CD4-positive, alpha-beta T cell (primary cell): Measurements from ENCODE around the gene KCNH2. TPM values are rescaled to one million over a fixed set of nuclear protein-coding genes. Genes with fewer than 3 reads are reported as not detected.

Experiments
- ATAC-seq: fragments of 200-7000 bp; cut with Tn5 transposase; one replicate; pipeline ENCODE4 v1.10.0; 2022; ENCODE audit warnings: mild to moderate bottlenecking; ENCODE audit not compliant: poor library complexity
- CTCF ChIA-PET: fragments of 350-600 bp; sonication (Branson Sonifier 250); formaldehyde crosslinking; loops from one replicate; lab custom pipeline; 2021; ENCODE audit warnings: antibody characterized with exemption, inconsistent platforms; lab: Charles Lee
- POLR2A ChIA-PET: fragments of 350-600 bp; sonication (Branson Sonifier 250); formaldehyde crosslinking; loops from one replicate; lab custom pipeline; 2021; ENCODE audit warnings: antibody characterized with exemption, inconsistent platforms; lab: Charles Lee
- DNase-seq, 14 experiments: peaks; one replicate each; pipeline ENCODE4 v3.0.0-alpha.2; 2013 to 2020; ENCODE audit warnings: mixed read lengths in 2 of 14
- H3K27ac ChIP-seq, 2 donors: one replicate each; pipeline versions ENCODE4 v1.5.1 to v1.7.0; 2013; ENCODE audit warnings: low read length in 2 of 2, low read depth in 1 of 2, mild to moderate bottlenecking in 1 of 2
- H3K27me3 ChIP-seq, 2 experiments: 1 replicate in 1 of 2; 2 replicates in 1 of 2; pipeline versions ENCODE4 v1.6.1 to v1.7.0; 2013; ENCODE audit warnings: low read length in 2 of 2, control low read depth in 1 of 2, mild to moderate bottlenecking in 1 of 2, moderate library complexity in 1 of 2; ENCODE audit not compliant: insufficient read depth in 2 of 2, control insufficient read depth in 1 of 2
- H3K36me3 ChIP-seq: one replicate; pipeline ENCODE4 v1.6.1; 2013; ENCODE audit warnings: low read length, control low read depth; ENCODE audit not compliant: insufficient read depth
- H3K4me1 ChIP-seq: one replicate; pipeline ENCODE4 v1.6.1; 2013; ENCODE audit warnings: low read length, control low read depth; ENCODE audit not compliant: insufficient read depth
- H3K4me3 ChIP-seq: one replicate; pipeline ENCODE4 v1.5.1; 2013; ENCODE audit warnings: mild to moderate bottlenecking, low read length, moderate library complexity
- H3K9me3 ChIP-seq, 2 experiments: 1 replicate in 1 of 2; 2 replicates in 1 of 2; pipeline versions ENCODE4 v1.6.1 to v1.7.0; 2013; ENCODE audit warnings: low read length in 2 of 2, mild to moderate bottlenecking in 2 of 2, control low read depth in 1 of 2, moderate library complexity in 1 of 2; ENCODE audit not compliant: control insufficient read depth in 1 of 2, insufficient read depth in 1 of 2
- H3K27ac Mint-ChIP-seq: one replicate; pipeline ENCODE4 v1.8.0; 2020; ENCODE audit warnings: mixed read lengths
- H3K27me3 Mint-ChIP-seq: one replicate; pipeline ENCODE4 v1.8.0; 2021; ENCODE audit warnings: mixed read lengths
- H3K36me3 Mint-ChIP-seq: one replicate; pipeline ENCODE4 v1.8.0; 2021; ENCODE audit warnings: low read depth, mixed read lengths
- H3K4me1 Mint-ChIP-seq: one replicate; pipeline ENCODE4 v1.8.0; 2021; ENCODE audit warnings: low read depth, mixed read lengths
- H3K4me3 Mint-ChIP-seq: one replicate; pipeline ENCODE4 v1.8.0; 2020; ENCODE audit warnings: mild to moderate bottlenecking, mixed read lengths
- H3K9me3 Mint-ChIP-seq: one replicate; pipeline ENCODE4 v1.8.0; 2020; ENCODE audit warnings: mixed read lengths
- CTCF ChIP-seq: fragments of 200-600 bp; IDR thresholded peaks from one replicate; pipeline ENCODE4 v1.8.0; 2022; ENCODE audit warnings: antibody characterized with exemption, mild to moderate bottlenecking
- intact Hi-C, 2 experiments: fragments of 100-400 bp; cut with DNase I in 1 of 2; cut with micrococcal nuclease in 1 of 2; formaldehyde crosslinking; loops; one replicate each; pipeline versions ENCODE4 v1.15.1 to v1.9.0; 2023 to 2025; cut with DNase I, micrococcal nuclease
- total RNA-seq, 174 experiments: library from RNA in 2 of 174; stranded (reverse) in 2 of 174; gene quantifications; one replicate each; pipeline ENCODE4 v1.2.3 and lab custom pipeline; 2021 to 2026

KCNH2 gene
- total RNA-seq, 2 experiments from 2014 or later: 1.9 to 2.3 TPM

- Mint-ChIP-seq H3K27me3 (peaks cover 14% of the 10 kb centered on the region), H3K4me3 (no peak overlapping the region), H3K4me1 (no peaks in the 10 kb centered on the region), H3K27ac (no peak overlapping the region), H3K9me3 (no peaks in the 10 kb centered on the region), H3K36me3 (peaks cover 4% of the 10 kb centered on the region)
- ATAC-seq (no peak), DNase-seq (peak in 3 of 14 experiments; percentile 3 to 21 (median 7))
- intact Hi-C loops: no loop called here
- no peaks in the 10 kb centered on the region for H3K9me3 ChIP-seq
- no peaks in the 10 kb centered on the region for H3K36me3 ChIP-seq
- no peak overlapping the region for H3K4me3 ChIP-seq
- H3K27ac ChIP-seq: no peak overlapping the region
- peaks cover 3 to 9% of the 10 kb centered on the region in 2 experiments for H3K27me3 ChIP-seq
- POLR2A ChIA-PET: no interaction called here
- no peak for TF ChIP-seq CTCF
- CTCF ChIA-PET: no interaction called here
- H3K4me1 ChIP-seq: no peaks in the 10 kb centered on the region
These were observed 28.1 kb downstream of the KCNH2 start for GRCh38 chr7:150949971-150950491.

- Mint-ChIP-seq H3K4me3 (no peak overlapping the region), H3K27me3 (peaks cover 12% of the 10 kb centered on the region), H3K9me3 (no peaks in the 10 kb centered on the region), H3K36me3 (peaks cover 4% of the 10 kb centered on the region), H3K4me1 (no peaks in the 10 kb centered on the region), H3K27ac (no peak overlapping the region)
- intact Hi-C loops: no loop called here
- H3K4me3 ChIP-seq: no peak overlapping the region
- H3K9me3 ChIP-seq: no peaks in the 10 kb centered on the region
- CTCF ChIA-PET: interaction anchor here (0.6 kb wide), 1 partner anchor 46 kb away, joined by 3 read pairs; no protein-coding TSS in a partner anchor
- POLR2A ChIA-PET: no interaction called here
- no peaks in the 10 kb centered on the region for H3K36me3 ChIP-seq
- peak in 1 of 14 experiments; percentile 5 for DNase-seq
- H3K27me3 ChIP-seq: peaks cover 0 to 5% of the 10 kb centered on the region in 2 experiments
- no peak for ATAC-seq
- no peaks in the 10 kb centered on the region for H3K4me1 ChIP-seq
- TF ChIP-seq CTCF: no peak
- H3K27ac ChIP-seq: no peak overlapping the region
These were observed 28.6 kb downstream of the KCNH2 start for GRCh38 chr7:150949564-150949963.

- Mint-ChIP-seq H3K4me1 (no peaks in the 10 kb centered on the region), H3K4me3 (no peak overlapping the region), H3K9me3 (no peaks in the 10 kb centered on the region), H3K27me3 (peaks cover 8% of the 10 kb centered on the region), H3K36me3 (peaks cover 4% of the 10 kb centered on the region), H3K27ac (no peak overlapping the region)
- no peak for TF ChIP-seq CTCF
- no peaks in the 10 kb centered on the region for H3K4me1 ChIP-seq
- H3K9me3 ChIP-seq: no peaks in the 10 kb centered on the region
- peaks cover 0 to 3% of the 10 kb centered on the region in 2 experiments for H3K27me3 ChIP-seq
- ChIA-PET POLR2A (interaction anchor here (1.0 kb wide), 1 partner anchor 70 kb away, joined by 3 read pairs; no protein-coding TSS in a partner anchor), CTCF (no interaction called here)
- no peak overlapping the region for H3K27ac ChIP-seq
- ATAC-seq (no peak), DNase-seq (peak in 3 of 14 experiments; percentile 1 to 28 (median 8))
- H3K4me3 ChIP-seq: no peak overlapping the region
- H3K36me3 ChIP-seq: no peaks in the 10 kb centered on the region
- intact Hi-C loops: no loop called here
These were observed 29.3 kb downstream of the KCNH2 start for GRCh38 chr7:150948791-150949251.
